ENCODE results near the gene GRAMD2B. TPM values are rescaled to one million over a fixed set of nuclear protein-coding genes. Genes with fewer than 3 reads are reported as not detected.

The GRAMD2B gene
- total RNA-seq, 1 donor from 2014 or later = 29.1 TPM

GRCh38 chr5:126540631-126541030, 117.4 kb downstream of the GRAMD2B start:
- no peak overlapping the region for H2AFZ ChIP-seq (ENCODE audit: low read depth, low read length)
- no peaks in the 10 kb centered on the region for H3K36me3 ChIP-seq (ENCODE audit: insufficient read depth, low read length)
- DNase-seq (ENCODE audit: low read depth) (no peak), FAIRE-seq (no peak)
- no peaks in the 10 kb centered on the region for H3K79me2 ChIP-seq (ENCODE audit: insufficient read depth, low read length)
- no peaks in the 10 kb centered on the region for H4K20me1 ChIP-seq (ENCODE audit: insufficient read depth, low read length)
- no peaks in the 10 kb centered on the region for H3K36me3 Mint-ChIP-seq (ENCODE audit: low read depth, unreplicated experiment)
- H3K27ac Mint-ChIP-seq (ENCODE audit: unreplicated experiment) = no peak overlapping the region
- no peak overlapping the region for H3K27ac ChIP-seq (ENCODE audit: low read depth, low read length)
- no peak overlapping the region for H3K4me3 ChIP-seq (ENCODE audit: insufficient read depth, low read depth, low read length)
- no peaks in the 10 kb centered on the region for H3K9me3 ChIP-seq (ENCODE audit: insufficient read depth, low read depth, low read length)
- no peak overlapping the region for H3K4me3 Mint-ChIP-seq (ENCODE audit: unreplicated experiment)
- H3K27me3 Mint-ChIP-seq (ENCODE audit: low read depth, unreplicated experiment) = no peaks in the 10 kb centered on the region
- H3K9me3 Mint-ChIP-seq (ENCODE audit: unreplicated experiment) = no peaks in the 10 kb centered on the region
- no peak overlapping the region for H3K4me2 ChIP-seq (ENCODE audit: low read length)
- H3K4me1 Mint-ChIP-seq (ENCODE audit: low read depth, unreplicated experiment) = no peaks in the 10 kb centered on the region
- H3K4me1 ChIP-seq (ENCODE audit: insufficient read depth, low read length) = peaks cover 3% of the 10 kb centered on the region
- H3K27me3 ChIP-seq (ENCODE audit: insufficient read depth, low read length) = no peaks in the 10 kb centered on the region
- no peak for TF ChIP-seq EZH2 (IDR thresholded peaks at IDR 0.05; ENCODE audit: insufficient read depth, low read length)
- no peak for TF ChIP-seq CTCF (IDR thresholded peaks at IDR 0.05; ENCODE audit: insufficient read depth, low read depth, low read length)
- H3K9ac ChIP-seq (ENCODE audit: low read length) = no peak overlapping the region

- TF ChIP-seq CTCF (IDR thresholded peaks at IDR 0.05; ENCODE audit: insufficient read depth, low read depth, low read length) (no peak), EZH2 (IDR thresholded peaks at IDR 0.05; ENCODE audit: insufficient read depth, low read length) (no peak)
- Histone ChIP-seq H3K4me1 (ENCODE audit: insufficient read depth, low read length) (peaks cover 3% of the 10 kb centered on the region), H2AFZ (ENCODE audit: low read depth, low read length) (no peak overlapping the region), H3K79me2 (ENCODE audit: insufficient read depth, low read length) (no peaks in the 10 kb centered on the region), H3K9me3 (ENCODE audit: insufficient read depth, low read depth, low read length) (no peaks in the 10 kb centered on the region), H4K20me1 (ENCODE audit: insufficient read depth, low read length) (no peaks in the 10 kb centered on the region), H3K36me3 (ENCODE audit: insufficient read depth, low read length) (peaks cover 3% of the 10 kb centered on the region), H3K27ac (ENCODE audit: low read depth, low read length) (no peak overlapping the region), H3K9ac (ENCODE audit: low read length) (no peak overlapping the region), H3K4me3 (ENCODE audit: insufficient read depth, low read depth, low read length) (no peak overlapping the region), H3K4me2 (ENCODE audit: low read length) (no peak overlapping the region), H3K27me3 (ENCODE audit: insufficient read depth, low read length) (no peaks in the 10 kb centered on the region)
- no peaks in the 10 kb centered on the region for H3K27me3 Mint-ChIP-seq (ENCODE audit: low read depth, unreplicated experiment)
- DNase-seq (ENCODE audit: low read depth) = no peak
- H3K9me3 Mint-ChIP-seq (ENCODE audit: unreplicated experiment) = no peaks in the 10 kb centered on the region
- H3K4me1 Mint-ChIP-seq (ENCODE audit: low read depth, unreplicated experiment) = no peaks in the 10 kb centered on the region
- FAIRE-seq = no peak
- no peak overlapping the region for H3K4me3 Mint-ChIP-seq (ENCODE audit: unreplicated experiment)
- H3K27ac Mint-ChIP-seq (ENCODE audit: unreplicated experiment) = no peak overlapping the region
- peaks cover 7% of the 10 kb centered on the region for H3K36me3 Mint-ChIP-seq (ENCODE audit: low read depth, unreplicated experiment)
Measured at GRCh38 chr5:126542441-126542840, 119.2 kb downstream of the GRAMD2B start.

- no peaks in the 10 kb centered on the region for H3K9me3 Mint-ChIP-seq (ENCODE audit: unreplicated experiment)
- Histone ChIP-seq H3K4me2 (ENCODE audit: low read length) (no peak overlapping the region), H3K9ac (ENCODE audit: low read length) (no peak overlapping the region), H4K20me1 (ENCODE audit: insufficient read depth, low read length) (no peaks in the 10 kb centered on the region), H3K9me3 (ENCODE audit: insufficient read depth, low read depth, low read length) (no peaks in the 10 kb centered on the region), H2AFZ (ENCODE audit: low read depth, low read length) (no peak overlapping the region), H3K36me3 (ENCODE audit: insufficient read depth, low read length) (peaks cover 4% of the 10 kb centered on the region), H3K4me1 (ENCODE audit: insufficient read depth, low read length) (peaks cover 3% of the 10 kb centered on the region), H3K79me2 (ENCODE audit: insufficient read depth, low read length) (no peaks in the 10 kb centered on the region), H3K27ac (ENCODE audit: low read depth, low read length) (no peak overlapping the region), H3K27me3 (ENCODE audit: insufficient read depth, low read length) (no peaks in the 10 kb centered on the region), H3K4me3 (ENCODE audit: insufficient read depth, low read depth, low read length) (no peak overlapping the region)
- H3K27ac Mint-ChIP-seq (ENCODE audit: unreplicated experiment) = no peak overlapping the region
- peaks cover 7% of the 10 kb centered on the region for H3K36me3 Mint-ChIP-seq (ENCODE audit: low read depth, unreplicated experiment)
- DNase-seq (ENCODE audit: low read depth) = no peak
- TF ChIP-seq EZH2 (IDR thresholded peaks at IDR 0.05; ENCODE audit: insufficient read depth, low read length) (no peak), CTCF (IDR thresholded peaks at IDR 0.05; ENCODE audit: insufficient read depth, low read depth, low read length) (no peak)
- no peaks in the 10 kb centered on the region for H3K4me1 Mint-ChIP-seq (ENCODE audit: low read depth, unreplicated experiment)
- FAIRE-seq = no peak
- no peak overlapping the region for H3K4me3 Mint-ChIP-seq (ENCODE audit: unreplicated experiment)
- H3K27me3 Mint-ChIP-seq (ENCODE audit: low read depth, unreplicated experiment) = no peaks in the 10 kb centered on the region
Measured at GRCh38 chr5:126543009-126543408, 119.8 kb downstream of the GRAMD2B start.
